Measurements from ENCODE around the gene AURKA. TPM values are rescaled to one million over a fixed set of nuclear protein-coding genes. Genes with fewer than 3 reads are reported as not detected.

AURKA gene
- 2.4 and 8.2 TPM in 2 replicates for total RNA-seq

GRCh38 chr20:56392132-56392880 lies at the start of gene AURKA, which contains the start of gene CSTF1:
Gene AURKA (minus strand): TSS chr20:56392215. CDS start chr20:56388197, 4,018 bp downstream.
Gene CSTF1 (plus strand): TSS chr20:56392645. CDS start chr20:56395553, 2,908 bp downstream.

GRCh38 chr20:56411759-56412472 lies 19.9 kb upstream of the AURKA start, which contains the start of gene CASS4:
Gene CASS4 (plus strand): TSS chr20:56412260. CDS start chr20:56412459, 199 bp downstream.

GRCh38 chr20:56358600-56359211 lies 33.3 kb downstream of the AURKA start, which contains the start of gene FAM210B:
Gene FAM210B (plus strand): TSS chr20:56358974. CDS start chr20:56359006, 32 bp downstream.

Other genes with a start within 250 kb of the AURKA start
- gene MC3R, start 143.5 kb downstream of the AURKA start, total RNA-seq: not detected in 2 replicates
- gene FAM210B, start 33.2 kb downstream of the AURKA start, total RNA-seq: 28.0 and 40.0 TPM in 2 replicates
- gene CSTF1, start 430 bp upstream of the AURKA start, total RNA-seq: 22.4 and 33.0 TPM in 2 replicates
- gene CASS4, start 20.0 kb upstream of the AURKA start, total RNA-seq: 3.0 and 5.0 TPM in 2 replicates
- gene RTF2, start 76.4 kb upstream of the AURKA start, total RNA-seq: 93.4 and 99.8 TPM in 2 replicates
- 0.16 TPM in 1 of 2 replicates, not detected in the other for gene FAM209A, start 132.5 kb upstream of the AURKA start, total RNA-seq
- 0.34 TPM in 1 of 2 replicates, not detected in the other for gene FAM209B, start 141.0 kb upstream of the AURKA start, total RNA-seq
- not detected in 2 replicates for gene TFAP2C, start 237.1 kb upstream of the AURKA start, total RNA-seq

Measured in bronchial smooth muscle cell (primary cell).